WTC11 (cell line): Measurements from ENCODE around the gene USP4. TPM values are rescaled to one million over a fixed set of nuclear protein-coding genes. Genes with fewer than 3 reads are reported as not detected.
"Not testable (repeated sequence)": the region's sequence is repeated elsewhere in the genome, so short reads cannot be mapped to it uniquely, and the experiment has no call there.

Experiments used
- ATAC-seq: fragments of 200-7000 bp; cut with Tn5 transposase; 2 replicates; pipeline ENCODE4 v1.10.0; 2021; ENCODE audit warnings: mild to moderate bottlenecking, moderate library complexity
- CTCF ChIA-PET: fragments of 300-600 bp; sonication (Branson Sonifier 250); formaldehyde crosslinking; loops from one replicate; lab custom pipeline; 2021; ENCODE audit warnings: antibody characterized with exemption; lab: Charles Lee
- POLR2A ChIA-PET: fragments of 350-600 bp; sonication (Branson Sonifier 250); formaldehyde crosslinking; loops from one replicate; lab custom pipeline; 2021; ENCODE audit warnings: antibody characterized with exemption; lab: Charles Lee
- DNase-seq: peaks from one replicate; pipeline ENCODE4 v3.0.0; 2021; ENCODE audit warnings: low spot score
- H3K27ac Mint-ChIP-seq: 2 replicates; pipeline ENCODE4 v1.8.0; 2021; ENCODE audit warnings: mixed read lengths
- H3K27me3 Mint-ChIP-seq: 2 replicates; pipeline ENCODE4 v1.8.0; 2021; ENCODE audit warnings: low read depth, mild to moderate bottlenecking, moderate library complexity, mixed read lengths
- H3K36me3 Mint-ChIP-seq: 2 replicates; pipeline ENCODE4 v1.8.0; 2021; ENCODE audit warnings: mixed read lengths
- H3K4me1 Mint-ChIP-seq: 2 replicates; pipeline ENCODE4 v1.8.0; 2022; ENCODE audit warnings: mixed read lengths
- H3K4me3 Mint-ChIP-seq: 2 replicates; pipeline ENCODE4 v1.8.0; 2021; ENCODE audit warnings: mild to moderate bottlenecking, moderate library complexity, mixed read lengths
- H3K9me3 Mint-ChIP-seq: 2 replicates; pipeline ENCODE4 v1.8.0; 2021; ENCODE audit warnings: mixed read lengths
- FOXP1 ChIP-seq: sonication (generic); formaldehyde crosslinking; IDR thresholded peaks from 2 replicates; pipeline ENCODE4 v1.8.0; 2022; ENCODE audit warnings: missing genetic modification reagents, mild to moderate bottlenecking, moderate library complexity, borderline replicate concordance
- GABPB1 ChIP-seq: sonication (generic); formaldehyde crosslinking; IDR thresholded peaks from 2 replicates; pipeline ENCODE4 v1.8.1; 2023; ENCODE audit warnings: mild to moderate bottlenecking, missing genetic modification reagents
- MXD4 ChIP-seq: fragments of 250-450 bp; sonication (Bioruptor Pico); IDR thresholded peaks from 2 replicates; pipeline ENCODE4 v1.8.0; 2021; ENCODE audit warnings: mild to moderate bottlenecking, moderate library complexity, borderline replicate concordance
- SMAD3 ChIP-seq: sonication (generic); formaldehyde crosslinking; IDR thresholded peaks from 2 replicates; pipeline ENCODE4 v1.8.0; 2022; ENCODE audit warnings: missing genetic modification reagents, mild to moderate bottlenecking, borderline replicate concordance
- SP1 ChIP-seq: sonication (generic); formaldehyde crosslinking; conservative IDR thresholded peaks from 2 replicates; pipeline ENCODE4 v1.8.1; 2022; ENCODE audit warnings: missing genetic modification reagents
- ZNF317 ChIP-seq: sonication (generic); formaldehyde crosslinking; IDR thresholded peaks from 2 replicates; pipeline ENCODE4 v1.8.1; 2023; ENCODE audit warnings: low read depth, mild to moderate bottlenecking, moderate library complexity, missing genetic modification reagents, borderline replicate concordance
- ZNF396 ChIP-seq: fragments of 250-450 bp; sonication (Bioruptor Pico); IDR thresholded peaks from 2 replicates; pipeline ENCODE4 v1.8.0; 2021; ENCODE audit warnings: mild to moderate bottlenecking, moderate library complexity, borderline replicate concordance
- ZNF423 ChIP-seq: fragments of 250-450 bp; sonication (Bioruptor Pico); IDR thresholded peaks from 2 replicates; pipeline ENCODE4 v2.1.2; 2022; ENCODE audit warnings: mild to moderate bottlenecking, moderate library complexity
- total RNA-seq: library from RNA; stranded (reverse); gene quantifications from 3 replicates; pipeline ENCODE4 v1.2.3, GENCODE V29; 2021
- TF ChIP-seq, protein P1 (sequence below): sonication (generic); formaldehyde crosslinking; IDR thresholded peaks from 2 replicates; pipeline ENCODE4 v1.8.0; 2022; ENCODE audit warnings: mild to moderate bottlenecking, missing genetic modification reagents
- TF ChIP-seq, protein P2 (sequence below): sonication (generic); formaldehyde crosslinking; IDR thresholded peaks from 2 replicates; pipeline ENCODE4 v1.8.1; 2022; ENCODE audit warnings: mild to moderate bottlenecking, missing genetic modification reagents, moderate library complexity, borderline replicate concordance
- TF ChIP-seq, protein P3 (sequence below): sonication (generic); formaldehyde crosslinking; IDR thresholded peaks from 2 replicates; pipeline ENCODE4 v1.8.1; 2023; ENCODE audit warnings: mild to moderate bottlenecking, missing genetic modification reagents, borderline replicate concordance
- TF ChIP-seq, protein P4 (sequence below): sonication (generic); formaldehyde crosslinking; IDR thresholded peaks from 2 replicates; pipeline ENCODE4 v1.8.1; 2022; ENCODE audit warnings: low read depth, mild to moderate bottlenecking, moderate library complexity, missing genetic modification reagents, borderline replicate concordance
- TF ChIP-seq, protein P5 (sequence below): fragments of 250-450 bp; sonication (Bioruptor Pico); IDR thresholded peaks from 2 replicates; pipeline ENCODE4 v1.9.0; 2021; ENCODE audit warnings: moderate library complexity, mild to moderate bottlenecking, inconsistent platforms, borderline replicate concordance

USP4 gene
- total RNA-seq, 1 experiment from 2014 or later: 29.1 TPM

DNA sequence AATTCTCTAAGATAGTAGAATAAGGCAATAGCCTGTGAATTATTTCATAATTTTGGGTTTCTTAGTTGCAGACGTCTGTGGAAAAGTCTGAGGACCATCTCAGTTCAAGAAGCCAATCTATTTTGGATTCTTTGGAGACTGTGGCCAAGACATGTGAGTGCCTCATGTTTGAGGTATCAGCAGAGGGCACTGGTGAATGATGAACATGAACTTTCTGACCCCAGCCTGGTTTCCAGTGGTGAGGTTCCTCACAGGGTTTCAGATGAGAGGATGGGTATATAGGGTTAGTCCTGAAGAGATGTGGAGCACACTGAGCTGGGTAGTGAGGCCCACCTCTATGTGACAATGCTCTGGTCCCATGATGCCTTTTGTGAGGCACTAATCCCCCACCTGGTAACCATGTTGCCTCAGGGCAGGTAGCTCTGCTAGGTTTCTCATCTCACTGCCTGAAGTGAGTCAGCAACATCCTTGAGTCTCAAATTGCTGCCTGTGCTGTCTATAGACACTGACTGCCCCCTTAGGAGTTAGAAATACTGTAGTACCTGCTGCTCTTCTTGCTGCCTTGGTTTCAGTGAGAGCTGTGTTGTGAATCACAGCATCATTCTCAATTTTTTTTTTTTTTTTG is 95.2 kb downstream of the USP4 start (continued):
- TF ChIP-seq SMAD3 (CRISPR knock-in tag) (no peak), MXD4 (CRISPR knock-in tag) (no peak), ZNF317 (CRISPR knock-in tag) (no peak), ZNF396 (CRISPR knock-in tag) (no peak)
- TF ChIP-seq, protein P1, sequence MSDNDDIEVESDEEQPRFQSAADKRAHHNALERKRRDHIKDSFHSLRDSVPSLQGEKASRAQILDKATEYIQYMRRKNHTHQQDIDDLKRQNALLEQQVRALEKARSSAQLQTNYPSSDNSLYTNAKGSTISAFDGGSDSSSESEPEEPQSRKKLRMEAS (CRISPR knock-in tag): no peak
- TF ChIP-seq, protein P2, sequence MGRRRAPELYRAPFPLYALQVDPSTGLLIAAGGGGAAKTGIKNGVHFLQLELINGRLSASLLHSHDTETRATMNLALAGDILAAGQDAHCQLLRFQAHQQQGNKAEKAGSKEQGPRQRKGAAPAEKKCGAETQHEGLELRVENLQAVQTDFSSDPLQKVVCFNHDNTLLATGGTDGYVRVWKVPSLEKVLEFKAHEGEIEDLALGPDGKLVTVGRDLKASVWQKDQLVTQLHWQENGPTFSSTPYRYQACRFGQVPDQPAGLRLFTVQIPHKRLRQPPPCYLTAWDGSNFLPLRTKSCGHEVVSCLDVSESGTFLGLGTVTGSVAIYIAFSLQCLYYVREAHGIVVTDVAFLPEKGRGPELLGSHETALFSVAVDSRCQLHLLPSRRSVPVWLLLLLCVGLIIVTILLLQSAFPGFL: no peak

DNA sequence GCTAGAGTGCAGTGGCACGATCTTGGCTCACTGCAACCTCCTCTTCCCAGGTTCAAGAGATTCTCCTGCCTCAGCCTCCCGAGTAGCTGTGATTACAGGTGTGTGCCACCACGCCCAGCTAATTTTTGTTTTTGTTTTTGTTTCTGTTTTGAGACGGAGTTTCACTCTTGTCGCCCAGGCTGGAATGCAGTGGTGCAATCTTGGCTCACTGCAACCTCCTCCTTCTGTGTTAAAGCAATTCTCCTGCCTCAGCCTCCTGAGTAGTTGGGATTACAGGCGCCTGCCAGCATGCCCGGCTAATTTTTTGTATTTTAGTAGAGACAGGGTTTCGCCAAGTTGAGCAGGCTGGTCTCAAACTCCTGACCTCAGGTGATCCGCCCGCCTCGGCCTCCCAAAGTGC is 99.8 kb downstream of the USP4 start:
- POLR2A ChIA-PET, DNase-seq, H3K4me3 Mint-ChIP-seq, ATAC-seq, H3K27ac Mint-ChIP-seq, H3K4me1 Mint-ChIP-seq, CTCF ChIA-PET: not testable (repeated sequence)
- Mint-ChIP-seq H3K9me3 (peaks cover 23% of the 10 kb centered on the region), H3K36me3 (peaks cover 17% of the 10 kb centered on the region), H3K27me3 (peaks cover 11% of the 10 kb centered on the region)

DNA sequence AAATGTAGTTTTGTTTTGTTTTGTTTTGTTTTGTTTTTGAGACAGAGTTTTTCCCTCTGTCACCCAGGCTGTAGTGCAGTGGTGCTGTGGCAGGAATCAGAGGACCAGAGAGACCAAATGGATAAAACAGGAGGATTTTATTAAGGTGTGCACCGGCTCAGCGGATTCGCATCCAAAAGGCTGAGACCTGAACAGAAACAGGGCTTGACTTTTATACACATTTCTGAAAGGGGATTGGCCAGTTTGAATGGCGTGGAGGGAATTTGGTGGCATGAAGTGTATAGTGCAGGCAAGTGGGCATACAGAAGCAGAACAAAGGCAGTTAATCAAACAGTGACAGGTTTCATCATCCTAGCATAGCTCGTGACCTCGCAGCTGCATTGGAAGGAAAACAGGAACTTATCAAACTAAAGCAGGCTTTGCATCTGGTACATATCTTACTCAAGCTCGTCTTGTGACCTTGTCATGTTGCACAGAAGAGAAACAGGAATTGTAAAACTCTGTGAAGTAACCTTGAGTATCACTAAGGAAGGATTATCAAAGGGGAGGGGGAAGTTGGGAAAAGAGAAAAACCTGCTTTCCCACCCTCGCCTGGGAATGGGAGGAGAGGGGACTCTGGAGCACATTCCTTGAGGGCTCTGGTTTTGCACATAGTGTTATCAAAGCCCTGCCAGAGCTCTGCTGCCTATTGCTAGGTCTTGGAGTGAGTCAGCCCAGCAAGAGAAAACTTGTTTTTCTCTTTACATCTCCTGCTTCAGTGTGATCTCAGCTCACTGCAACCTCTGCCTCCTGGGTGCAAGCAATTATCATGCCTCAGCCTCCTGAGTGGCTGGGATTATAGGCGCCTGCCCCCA is 101.4 kb downstream of the USP4 start:
- H3K4me1 Mint-ChIP-seq: no peaks in the 10 kb centered on the region
- peaks cover 24% of the 10 kb centered on the region for H3K36me3 Mint-ChIP-seq
- DNase-seq: no peak
- ChIA-PET POLR2A (no interaction called here), CTCF (no interaction called here)
- H3K4me3 Mint-ChIP-seq: no peak overlapping the region
- H3K27me3 Mint-ChIP-seq: peaks cover 11% of the 10 kb centered on the region
- H3K27ac Mint-ChIP-seq: no peak overlapping the region
- H3K9me3 Mint-ChIP-seq: peaks cover 32% of the 10 kb centered on the region
- TF ChIP-seq SP1 (CRISPR knock-in tag) (no peak), GABPB1 (peak; percentile 95), FOXP1 (CRISPR knock-in tag) (no peak)
- TF ChIP-seq, protein P3, sequence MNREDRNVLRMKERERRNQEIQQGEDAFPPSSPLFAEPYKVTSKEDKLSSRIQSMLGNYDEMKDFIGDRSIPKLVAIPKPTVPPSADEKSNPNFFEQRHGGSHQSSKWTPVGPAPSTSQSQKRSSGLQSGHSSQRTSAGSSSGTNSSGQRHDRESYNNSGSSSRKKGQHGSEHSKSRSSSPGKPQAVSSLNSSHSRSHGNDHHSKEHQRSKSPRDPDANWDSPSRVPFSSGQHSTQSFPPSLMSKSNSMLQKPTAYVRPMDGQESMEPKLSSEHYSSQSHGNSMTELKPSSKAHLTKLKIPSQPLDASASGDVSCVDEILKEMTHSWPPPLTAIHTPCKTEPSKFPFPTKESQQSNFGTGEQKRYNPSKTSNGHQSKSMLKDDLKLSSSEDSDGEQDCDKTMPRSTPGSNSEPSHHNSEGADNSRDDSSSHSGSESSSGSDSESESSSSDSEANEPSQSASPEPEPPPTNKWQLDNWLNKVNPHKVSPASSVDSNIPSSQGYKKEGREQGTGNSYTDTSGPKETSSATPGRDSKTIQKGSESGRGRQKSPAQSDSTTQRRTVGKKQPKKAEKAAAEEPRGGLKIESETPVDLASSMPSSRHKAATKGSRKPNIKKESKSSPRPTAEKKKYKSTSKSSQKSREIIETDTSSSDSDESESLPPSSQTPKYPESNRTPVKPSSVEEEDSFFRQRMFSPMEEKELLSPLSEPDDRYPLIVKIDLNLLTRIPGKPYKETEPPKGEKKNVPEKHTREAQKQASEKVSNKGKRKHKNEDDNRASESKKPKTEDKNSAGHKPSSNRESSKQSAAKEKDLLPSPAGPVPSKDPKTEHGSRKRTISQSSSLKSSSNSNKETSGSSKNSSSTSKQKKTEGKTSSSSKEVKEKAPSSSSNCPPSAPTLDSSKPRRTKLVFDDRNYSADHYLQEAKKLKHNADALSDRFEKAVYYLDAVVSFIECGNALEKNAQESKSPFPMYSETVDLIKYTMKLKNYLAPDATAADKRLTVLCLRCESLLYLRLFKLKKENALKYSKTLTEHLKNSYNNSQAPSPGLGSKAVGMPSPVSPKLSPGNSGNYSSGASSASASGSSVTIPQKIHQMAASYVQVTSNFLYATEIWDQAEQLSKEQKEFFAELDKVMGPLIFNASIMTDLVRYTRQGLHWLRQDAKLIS (CRISPR knock-in tag): no peak
- TF ChIP-seq, protein P4, sequence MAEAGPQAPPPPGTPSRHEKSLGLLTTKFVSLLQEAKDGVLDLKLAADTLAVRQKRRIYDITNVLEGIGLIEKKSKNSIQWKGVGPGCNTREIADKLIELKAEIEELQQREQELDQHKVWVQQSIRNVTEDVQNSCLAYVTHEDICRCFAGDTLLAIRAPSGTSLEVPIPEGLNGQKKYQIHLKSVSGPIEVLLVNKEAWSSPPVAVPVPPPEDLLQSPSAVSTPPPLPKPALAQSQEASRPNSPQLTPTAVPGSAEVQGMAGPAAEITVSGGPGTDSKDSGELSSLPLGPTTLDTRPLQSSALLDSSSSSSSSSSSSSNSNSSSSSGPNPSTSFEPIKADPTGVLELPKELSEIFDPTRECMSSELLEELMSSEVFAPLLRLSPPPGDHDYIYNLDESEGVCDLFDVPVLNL (CRISPR knock-in tag): no peak
- ATAC-seq: no peak

DNA sequence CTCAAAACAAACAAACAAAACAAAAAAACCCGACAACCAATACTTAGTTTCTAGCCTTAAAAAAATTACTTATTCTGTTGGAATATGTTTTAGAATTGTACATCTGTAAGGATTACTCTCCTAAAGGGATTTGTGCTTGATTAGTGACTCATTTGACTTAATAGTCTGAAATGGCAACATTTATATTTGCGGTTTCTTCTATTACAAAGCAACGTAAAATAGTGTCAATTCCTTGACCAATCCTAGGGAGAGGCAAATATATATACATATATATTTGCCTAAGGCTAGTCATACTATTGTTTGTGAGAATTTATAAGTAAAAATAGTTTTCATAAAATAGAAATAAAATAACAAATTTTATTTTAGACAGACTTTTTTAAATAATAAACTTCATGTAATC is 102.5 kb downstream of the USP4 start:
- TF ChIP-seq ZNF423 (CRISPR knock-in tag): no peak
- TF ChIP-seq, protein P5, sequence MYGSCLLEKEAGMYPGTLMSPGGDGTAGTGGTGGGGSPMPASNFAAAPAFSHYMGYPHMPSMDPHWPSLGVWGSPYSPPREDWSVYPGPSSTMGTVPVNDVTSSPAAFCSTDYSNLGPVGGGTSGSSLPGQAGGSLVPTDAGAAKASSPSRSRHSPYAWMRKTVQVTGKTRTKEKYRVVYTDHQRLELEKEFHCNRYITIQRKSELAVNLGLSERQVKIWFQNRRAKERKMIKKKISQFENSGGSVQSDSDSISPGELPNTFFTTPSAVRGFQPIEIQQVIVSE (CRISPR knock-in tag): no peak
- Mint-ChIP-seq H3K9me3 (peaks cover 43% of the 10 kb centered on the region), H3K27ac (no peak overlapping the region), H3K4me3 (no peak overlapping the region), H3K4me1 (no peaks in the 10 kb centered on the region), H3K36me3 (peaks cover 32% of the 10 kb centered on the region), H3K27me3 (peaks cover 17% of the 10 kb centered on the region)
- ATAC-seq (no peak), DNase-seq (no peak)
- POLR2A ChIA-PET: no interaction called here
- CTCF ChIA-PET: no interaction called here
